ENCODE data around the gene TEAD1. TPM values are rescaled to one million over a fixed set of nuclear protein-coding genes. Genes with fewer than 3 reads are reported as not detected.

Gene TEAD1
- total RNA-seq, 2 donors from 2014 or later: 47.9 to 87.0 TPM

- Histone ChIP-seq H3K9me3 (no peaks in the 10 kb centered on the region), H3K36me3 (no peaks in the 10 kb centered on the region), H3K27ac (no peak overlapping the region), H3K4me1 (replicated peaks) (no peaks in the 10 kb centered on the region), H3K27me3 (replicated peaks; ENCODE audit: insufficient read depth) (no peaks in the 10 kb centered on the region), H3K4me3 (no peak overlapping the region)
- WGBS: 70% methylated on average over 1 of the region's 1 CpG
- intact Hi-C loops (cut with DNase I): no loop called here
- no peak for DNase-seq (ENCODE audit: low spot score)
- TF ChIP-seq, protein P1, sequence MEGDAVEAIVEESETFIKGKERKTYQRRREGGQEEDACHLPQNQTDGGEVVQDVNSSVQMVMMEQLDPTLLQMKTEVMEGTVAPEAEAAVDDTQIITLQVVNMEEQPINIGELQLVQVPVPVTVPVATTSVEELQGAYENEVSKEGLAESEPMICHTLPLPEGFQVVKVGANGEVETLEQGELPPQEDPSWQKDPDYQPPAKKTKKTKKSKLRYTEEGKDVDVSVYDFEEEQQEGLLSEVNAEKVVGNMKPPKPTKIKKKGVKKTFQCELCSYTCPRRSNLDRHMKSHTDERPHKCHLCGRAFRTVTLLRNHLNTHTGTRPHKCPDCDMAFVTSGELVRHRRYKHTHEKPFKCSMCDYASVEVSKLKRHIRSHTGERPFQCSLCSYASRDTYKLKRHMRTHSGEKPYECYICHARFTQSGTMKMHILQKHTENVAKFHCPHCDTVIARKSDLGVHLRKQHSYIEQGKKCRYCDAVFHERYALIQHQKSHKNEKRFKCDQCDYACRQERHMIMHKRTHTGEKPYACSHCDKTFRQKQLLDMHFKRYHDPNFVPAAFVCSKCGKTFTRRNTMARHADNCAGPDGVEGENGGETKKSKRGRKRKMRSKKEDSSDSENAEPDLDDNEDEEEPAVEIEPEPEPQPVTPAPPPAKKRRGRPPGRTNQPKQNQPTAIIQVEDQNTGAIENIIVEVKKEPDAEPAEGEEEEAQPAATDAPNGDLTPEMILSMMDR (IDR thresholded peaks at IDR 0.05): no peak
- TF ChIP-seq POLR2A (IDR thresholded peaks at IDR 0.05): no peak
- no peak for TF ChIP-seq POLR2AphosphoS5 (IDR thresholded peaks at IDR 0.05)
These were observed 264.5 kb downstream of the TEAD1 start for GRCh38 chr11:12938590-12939247.

DNA sequence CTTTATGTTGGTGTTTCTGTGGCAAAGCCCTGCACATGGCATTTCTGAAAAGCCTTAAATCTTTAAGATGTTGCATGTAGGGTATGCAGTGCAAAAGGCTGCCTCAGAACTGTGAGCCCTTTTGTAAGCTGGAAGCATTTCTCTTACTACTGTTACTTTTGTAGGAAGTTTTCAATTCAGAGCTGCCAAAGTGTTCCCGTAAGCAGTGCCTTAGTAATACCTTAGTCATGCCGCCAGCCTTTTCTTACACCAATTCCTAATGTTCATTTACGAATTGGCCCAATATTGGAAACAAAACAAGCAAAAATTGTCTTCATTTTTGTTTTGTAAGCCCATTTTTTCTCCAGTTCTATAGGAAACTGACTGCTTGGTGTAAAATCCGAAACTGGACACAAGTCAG lies 267.4 kb downstream of the TEAD1 start:
- WGBS: 96% methylated on average over 4 of the region's 4 CpGs
- H3K4me1 ChIP-seq (replicated peaks): no peaks in the 10 kb centered on the region
- no peak for DNase-seq (ENCODE audit: low spot score)
- intact Hi-C loops (cut with DNase I): no loop called here
- no peak for TF ChIP-seq POLR2AphosphoS5 (IDR thresholded peaks at IDR 0.05)
- no peak for TF ChIP-seq POLR2A (IDR thresholded peaks at IDR 0.05)
- TF ChIP-seq, protein P1 (IDR thresholded peaks at IDR 0.05): no peak
- H3K4me3 ChIP-seq: no peak overlapping the region
- no peaks in the 10 kb centered on the region for H3K36me3 ChIP-seq
- no peak overlapping the region for H3K27ac ChIP-seq
- no peaks in the 10 kb centered on the region for H3K27me3 ChIP-seq (replicated peaks; ENCODE audit: insufficient read depth)
- H3K9me3 ChIP-seq: no peaks in the 10 kb centered on the region

DNA sequence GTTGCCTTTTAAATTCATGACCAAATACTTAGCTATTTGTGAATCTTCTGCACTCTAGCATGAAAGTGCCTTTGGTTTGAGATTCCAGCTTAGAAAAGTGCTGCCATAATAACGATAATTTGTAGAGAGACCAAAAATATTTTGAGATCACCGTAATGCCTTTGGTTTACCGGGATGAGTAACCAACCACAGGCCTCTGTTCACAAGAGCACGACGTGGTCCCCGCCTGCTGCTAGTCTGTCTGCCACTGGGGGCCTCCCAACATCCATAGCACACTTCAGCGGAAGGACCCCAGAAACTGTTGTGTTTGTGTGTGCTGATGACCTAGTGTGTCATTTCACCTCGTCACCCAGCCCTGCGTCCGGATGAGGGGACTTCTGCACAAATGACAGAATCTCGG lies 267.9 kb downstream of the TEAD1 start:
- WGBS: 93% methylated on average over 11 of the region's 11 CpGs
- Histone ChIP-seq H3K27me3 (replicated peaks; ENCODE audit: insufficient read depth) (no peaks in the 10 kb centered on the region), H3K36me3 (no peaks in the 10 kb centered on the region), H3K4me1 (replicated peaks) (no peaks in the 10 kb centered on the region), H3K27ac (no peak overlapping the region), H3K9me3 (no peaks in the 10 kb centered on the region), H3K4me3 (no peak overlapping the region)
- TF ChIP-seq POLR2A (IDR thresholded peaks at IDR 0.05) (no peak), POLR2AphosphoS5 (IDR thresholded peaks at IDR 0.05) (no peak)
- TF ChIP-seq, protein P1 (IDR thresholded peaks at IDR 0.05): no peak
- intact Hi-C loops (cut with DNase I): no loop called here
- no peak for DNase-seq (ENCODE audit: low spot score)

DNA sequence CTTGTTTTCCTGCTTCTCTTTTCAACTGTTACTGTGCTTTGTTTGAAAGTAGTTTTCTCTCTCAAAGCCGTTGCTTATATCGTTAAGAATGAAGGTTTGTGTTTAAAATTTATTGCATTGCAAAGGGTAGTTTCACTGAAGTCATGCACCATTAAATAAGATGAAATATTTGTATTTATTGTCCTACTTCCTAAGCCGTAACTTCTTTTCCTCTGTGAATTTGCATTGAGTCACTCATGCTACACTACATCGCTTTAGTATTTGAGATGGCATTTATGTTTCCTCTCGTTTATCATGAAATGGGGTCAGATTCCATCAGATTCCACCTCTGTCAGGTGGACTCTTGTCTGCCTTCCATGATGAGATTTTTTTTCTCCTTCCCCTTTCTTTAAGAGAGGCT lies 269.1 kb downstream of the TEAD1 start:
- no peaks in the 10 kb centered on the region for H3K27me3 ChIP-seq (replicated peaks; ENCODE audit: insufficient read depth)
- TF ChIP-seq, protein P1 (IDR thresholded peaks at IDR 0.05): no peak
- TF ChIP-seq POLR2A (IDR thresholded peaks at IDR 0.05) (no peak), POLR2AphosphoS5 (IDR thresholded peaks at IDR 0.05) (no peak)
- intact Hi-C loops (cut with DNase I): no loop called here
- WGBS: 59% methylated on average over 5 of the region's 5 CpGs
- H3K4me1 ChIP-seq (replicated peaks): no peaks in the 10 kb centered on the region
- H3K4me3 ChIP-seq: no peak overlapping the region
- no peak for DNase-seq (ENCODE audit: low spot score)
- no peak overlapping the region for H3K27ac ChIP-seq
- H3K36me3 ChIP-seq: no peaks in the 10 kb centered on the region
- no peaks in the 10 kb centered on the region for H3K9me3 ChIP-seq

- Histone ChIP-seq H3K36me3 (no peaks in the 10 kb centered on the region), H3K4me3 (no peak overlapping the region), H3K9me3 (no peaks in the 10 kb centered on the region), H3K4me1 (replicated peaks) (no peaks in the 10 kb centered on the region), H3K27ac (no peak overlapping the region), H3K27me3 (replicated peaks; ENCODE audit: insufficient read depth) (no peaks in the 10 kb centered on the region)
- intact Hi-C loops (cut with DNase I): no loop called here
- 70% methylated on average over 3 of the region's 3 CpGs for WGBS
- no peak for DNase-seq (ENCODE audit: low spot score)
- TF ChIP-seq POLR2A (IDR thresholded peaks at IDR 0.05) (no peak), POLR2AphosphoS5 (IDR thresholded peaks at IDR 0.05) (no peak)
- TF ChIP-seq, protein P1 (IDR thresholded peaks at IDR 0.05): no peak
These were observed 270.7 kb downstream of the TEAD1 start for GRCh38 chr11:12944889-12945288.
